ENCODE results near the gene MAGI2. TPM values are rescaled to one million over a fixed set of nuclear protein-coding genes. Genes with fewer than 3 reads are reported as not detected.
A peak's percentile ranks its signal among the peaks of the same experiment; 100 is the strongest.

MAGI2 gene
- total and polyA plus RNA-seq, 2 experiments from 2014 or later: 3.5 to 4.1 TPM

DNA sequence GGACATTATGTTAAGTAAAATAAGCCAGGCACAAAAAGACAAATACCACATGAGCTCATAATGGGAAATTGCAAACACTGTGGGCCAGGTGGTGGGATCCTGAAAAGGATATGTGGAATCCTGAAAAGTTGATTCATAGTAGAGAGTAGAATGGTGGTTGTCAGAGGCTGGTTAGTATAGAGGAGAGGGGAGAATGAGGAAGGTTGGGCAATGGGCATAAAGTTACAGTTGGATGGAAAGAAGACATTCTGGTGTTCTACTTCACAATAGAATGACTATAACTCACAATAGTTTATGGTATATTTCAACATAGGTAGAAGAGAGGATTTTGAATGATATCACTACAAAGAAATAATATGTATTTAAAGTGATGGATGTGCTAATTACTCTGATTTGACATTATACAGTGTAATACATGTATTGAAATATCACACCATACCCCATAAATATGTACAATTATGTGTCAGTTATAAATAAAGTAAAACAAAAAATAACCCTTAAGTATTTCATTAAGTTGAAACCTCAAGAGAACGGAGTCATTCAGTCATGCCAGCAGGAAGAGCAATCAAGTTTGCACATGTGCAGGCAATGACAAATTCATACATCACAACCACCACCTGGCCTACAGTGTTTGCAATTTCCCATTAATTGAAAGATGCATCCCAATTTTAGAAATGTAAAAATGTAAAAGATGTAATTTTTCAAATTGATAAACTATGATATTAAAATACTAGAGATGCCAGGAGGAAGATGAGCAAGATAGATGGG, 156.7 kb downstream of the MAGI2 start:
- Histone ChIP-seq H3K9me2 (ENCODE audit: insufficient read depth) (no peaks in the 10 kb centered on the region; the same call in 1 of the 2 replicates), H3K4me3 (no peak overlapping the region), H3K27ac (no peak overlapping the region), H3K27me3 (replicated peaks; ENCODE audit: insufficient read depth) (no peaks in the 10 kb centered on the region), H3K4me1 (ENCODE audit: insufficient read depth) (peaks cover 28% of the 10 kb centered on the region), H2AFZ (no peak overlapping the region), H4K20me1 (ENCODE audit: insufficient read depth) (no peaks in the 10 kb centered on the region), H3F3A (ENCODE audit: insufficient read depth) (peaks cover 7% of the 10 kb centered on the region), H3K79me2 (ENCODE audit: insufficient read depth) (no peaks in the 10 kb centered on the region), H3K9me3 (ENCODE audit: low read depth) (no peaks in the 10 kb centered on the region), H3K9ac (no peak overlapping the region), H3K36me3 (ENCODE audit: low read depth) (no peaks in the 10 kb centered on the region), H3K4me2 (ENCODE audit: unreplicated experiment) (no peak overlapping the region)
- TF ChIP-seq EZH2 (IDR thresholded peaks at IDR 0.05; ENCODE audit: insufficient read depth, poor library complexity, severe bottlenecking) (no peak), EZH2phosphoT487 (IDR thresholded peaks at IDR 0.05; ENCODE audit: insufficient read depth, low read depth) (no peak)
- 69 to 91% methylated on average over 1 of the region's 1 CpG for WGBS, 2 experiments (ENCODE audit: low coverage in 1 of 2, low lambda C conversion rate in 2 of 2, missing lambda C conversion rate in 2 of 2)
- in situ Hi-C loops (cut with MboI): loop anchor here (25.0 kb wide), 1 partner anchor 741 kb away; no protein-coding TSS in a partner anchor
- DNase-seq: peak; percentile 5

DNA sequence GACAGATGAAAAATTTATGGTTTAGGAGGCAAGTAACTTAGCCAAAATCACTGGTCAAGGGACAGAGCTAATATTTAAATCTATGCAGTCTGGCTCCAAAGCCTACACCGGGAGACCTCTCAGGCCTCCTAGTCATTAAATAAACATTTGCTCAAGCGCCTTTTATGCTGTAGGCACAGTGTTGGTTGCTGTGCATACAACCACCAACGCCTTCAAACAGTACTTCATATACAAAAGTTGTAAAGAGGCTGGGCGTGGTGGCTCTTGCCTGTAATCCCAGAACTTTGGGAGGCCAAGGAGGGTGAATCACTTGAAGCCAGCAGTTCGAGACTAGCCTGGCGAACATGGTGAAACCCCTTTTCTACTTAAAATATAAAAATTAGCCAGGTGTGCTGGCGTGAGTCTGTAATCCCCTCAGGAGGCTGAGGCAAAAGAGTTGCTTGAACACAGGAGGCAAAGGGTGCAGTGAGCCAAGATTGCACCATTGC, 159.8 kb downstream of the MAGI2 start:
- H3K27ac ChIP-seq: no peak overlapping the region
- peaks cover 46% of the 10 kb centered on the region for H3K4me1 ChIP-seq (ENCODE audit: insufficient read depth)
- no peak overlapping the region for H3K4me2 ChIP-seq (ENCODE audit: unreplicated experiment)
- H3K79me2 ChIP-seq (ENCODE audit: insufficient read depth): no peaks in the 10 kb centered on the region
- TF ChIP-seq EZH2 (IDR thresholded peaks at IDR 0.05; ENCODE audit: insufficient read depth, poor library complexity, severe bottlenecking): no peak
- no peak for TF ChIP-seq EZH2phosphoT487 (IDR thresholded peaks at IDR 0.05; ENCODE audit: insufficient read depth, low read depth)
- DNase-seq: no peak
- no peaks in the 10 kb centered on the region for H4K20me1 ChIP-seq (ENCODE audit: insufficient read depth)
- H3K9me2 ChIP-seq (ENCODE audit: insufficient read depth): no peaks in the 10 kb centered on the region; the same call in 1 of the 2 replicates
- H3K9ac ChIP-seq: no peak overlapping the region
- peaks cover 21% of the 10 kb centered on the region for H3F3A ChIP-seq (ENCODE audit: insufficient read depth)
- H2AFZ ChIP-seq: no peak overlapping the region
- H3K9me3 ChIP-seq (ENCODE audit: low read depth): no peaks in the 10 kb centered on the region
- H3K27me3 ChIP-seq (replicated peaks; ENCODE audit: insufficient read depth): no peaks in the 10 kb centered on the region
- H3K4me3 ChIP-seq: no peak overlapping the region
- no peaks in the 10 kb centered on the region for H3K36me3 ChIP-seq (ENCODE audit: low read depth)
- in situ Hi-C loops (cut with MboI): loop anchor here (25.0 kb wide), 1 partner anchor 744 kb away; no protein-coding TSS in a partner anchor
- 91 to 93% methylated on average over 7 of the region's 7 CpGs for WGBS, 2 experiments (ENCODE audit: low coverage in 1 of 2, low lambda C conversion rate in 2 of 2, missing lambda C conversion rate in 2 of 2)

DNA sequence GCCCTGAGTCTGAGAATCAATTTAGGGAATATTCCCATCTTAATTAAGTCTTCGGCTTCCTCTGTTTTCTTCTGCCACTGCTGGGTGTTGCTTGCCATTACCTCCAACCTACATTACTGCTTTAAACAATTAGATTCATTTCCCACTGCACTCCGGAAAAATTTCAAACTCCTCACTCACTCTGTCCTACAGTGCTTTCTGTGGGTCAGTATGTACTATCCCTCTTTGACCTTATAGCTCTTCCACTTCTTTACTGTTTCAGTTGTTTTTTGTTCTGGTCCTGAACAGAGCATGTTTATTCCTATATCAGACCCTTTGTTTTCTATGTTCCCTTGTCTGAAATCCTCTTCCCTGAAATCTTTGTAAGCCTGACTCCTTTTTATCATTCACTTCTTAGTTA, 160.6 kb downstream of the MAGI2 start:
- no peaks in the 10 kb centered on the region for H4K20me1 ChIP-seq (ENCODE audit: insufficient read depth)
- TF ChIP-seq EZH2phosphoT487 (IDR thresholded peaks at IDR 0.05; ENCODE audit: insufficient read depth, low read depth) (no peak), EZH2 (IDR thresholded peaks at IDR 0.05; ENCODE audit: insufficient read depth, poor library complexity, severe bottlenecking) (no peak)
- DNase-seq: no peak
- H3K36me3 ChIP-seq (ENCODE audit: low read depth): no peaks in the 10 kb centered on the region
- no peaks in the 10 kb centered on the region; the same call in 1 of the 2 replicates for H3K9me2 ChIP-seq (ENCODE audit: insufficient read depth)
- in situ Hi-C loops (cut with MboI): loop anchor here (25.0 kb wide), 1 partner anchor 744 kb away; no protein-coding TSS in a partner anchor
- no peak overlapping the region for H3K9ac ChIP-seq
- H3K27ac ChIP-seq: no peak overlapping the region
- H3K79me2 ChIP-seq (ENCODE audit: insufficient read depth): no peaks in the 10 kb centered on the region
- H3K4me2 ChIP-seq (ENCODE audit: unreplicated experiment): no peak overlapping the region
- WGBS, 2 experiments (ENCODE audit: low coverage in 1 of 2, low lambda C conversion rate in 2 of 2, missing lambda C conversion rate in 2 of 2): 57 to 64% methylated on average over 2 of the region's 2 CpGs
- peaks cover 20% of the 10 kb centered on the region for H3F3A ChIP-seq (ENCODE audit: insufficient read depth)
- H3K4me1 ChIP-seq (ENCODE audit: insufficient read depth): peaks cover 53% of the 10 kb centered on the region
- 0 out of 2 replicates have a peak overlapping the region, but pooled peaks have one; percentile 21 for H2AFZ ChIP-seq
- no peak overlapping the region for H3K4me3 ChIP-seq
- no peaks in the 10 kb centered on the region for H3K9me3 ChIP-seq (ENCODE audit: low read depth)
- no peaks in the 10 kb centered on the region for H3K27me3 ChIP-seq (replicated peaks; ENCODE audit: insufficient read depth)

DNA sequence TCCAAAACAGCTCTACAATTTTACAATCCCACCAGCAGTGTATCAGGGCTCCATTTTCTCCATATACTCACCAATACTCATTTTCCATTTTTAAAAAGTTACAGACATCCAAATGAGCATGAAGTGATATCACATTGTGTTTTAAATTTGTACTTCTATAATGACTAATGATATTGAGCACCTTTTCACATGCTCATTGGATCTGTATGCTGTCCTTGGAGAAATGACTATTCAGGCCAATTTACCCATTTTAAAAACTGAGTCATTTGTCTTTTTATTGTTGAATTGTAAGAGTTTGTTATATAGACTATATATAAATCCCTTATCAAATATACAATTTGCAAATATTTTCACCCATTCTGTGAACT, 162.0 kb downstream of the MAGI2 start:
- Histone ChIP-seq H3K27me3 (replicated peaks; ENCODE audit: insufficient read depth) (no peaks in the 10 kb centered on the region), H3K9me3 (ENCODE audit: low read depth) (no peaks in the 10 kb centered on the region), H3K9me2 (ENCODE audit: insufficient read depth) (no peaks in the 10 kb centered on the region; the same call in 1 of the 2 replicates), H3F3A (ENCODE audit: insufficient read depth) (peaks cover 18% of the 10 kb centered on the region), H3K79me2 (ENCODE audit: insufficient read depth) (no peaks in the 10 kb centered on the region), H3K4me1 (ENCODE audit: insufficient read depth) (peaks cover 55% of the 10 kb centered on the region), H3K36me3 (ENCODE audit: low read depth) (no peaks in the 10 kb centered on the region), H3K4me2 (ENCODE audit: unreplicated experiment) (peak overlapping the region; percentile 63), H4K20me1 (ENCODE audit: insufficient read depth) (no peaks in the 10 kb centered on the region), H3K4me3 (no peak overlapping the region), H3K9ac (no peak overlapping the region), H3K27ac (peak overlapping the region; percentile 21), H2AFZ (no peak overlapping the region)
- TF ChIP-seq EZH2phosphoT487 (IDR thresholded peaks at IDR 0.05; ENCODE audit: insufficient read depth, low read depth): no peak
- no peak for TF ChIP-seq EZH2 (IDR thresholded peaks at IDR 0.05; ENCODE audit: insufficient read depth, poor library complexity, severe bottlenecking)
- in situ Hi-C loops (cut with MboI): loop anchor here (25.0 kb wide), 1 partner anchor 746 kb away; no protein-coding TSS in a partner anchor
- no peak for DNase-seq
